Measurements from ENCODE around the gene MED15.

DNA sequence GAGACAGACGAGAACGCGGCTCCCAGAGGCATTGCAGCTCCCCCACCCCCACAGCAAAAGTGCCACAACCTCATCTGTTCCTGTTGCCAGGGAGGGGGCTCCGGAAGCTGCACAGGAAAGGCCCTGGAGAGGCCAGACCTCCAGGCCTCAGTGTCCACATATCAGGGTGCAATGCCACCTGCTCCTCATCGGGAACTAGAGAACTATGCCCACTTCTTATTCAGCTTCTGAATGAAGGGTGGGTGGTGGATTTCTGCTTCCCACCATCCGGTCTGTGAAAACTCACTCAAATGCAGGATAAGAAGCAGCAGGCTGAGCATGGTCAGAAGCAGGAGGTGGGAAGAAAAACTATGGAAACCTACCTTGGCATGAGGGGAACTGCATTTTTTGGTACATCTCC, 105.9 kb downstream of the MED15 start:
- TF ChIP-seq, protein P1, sequence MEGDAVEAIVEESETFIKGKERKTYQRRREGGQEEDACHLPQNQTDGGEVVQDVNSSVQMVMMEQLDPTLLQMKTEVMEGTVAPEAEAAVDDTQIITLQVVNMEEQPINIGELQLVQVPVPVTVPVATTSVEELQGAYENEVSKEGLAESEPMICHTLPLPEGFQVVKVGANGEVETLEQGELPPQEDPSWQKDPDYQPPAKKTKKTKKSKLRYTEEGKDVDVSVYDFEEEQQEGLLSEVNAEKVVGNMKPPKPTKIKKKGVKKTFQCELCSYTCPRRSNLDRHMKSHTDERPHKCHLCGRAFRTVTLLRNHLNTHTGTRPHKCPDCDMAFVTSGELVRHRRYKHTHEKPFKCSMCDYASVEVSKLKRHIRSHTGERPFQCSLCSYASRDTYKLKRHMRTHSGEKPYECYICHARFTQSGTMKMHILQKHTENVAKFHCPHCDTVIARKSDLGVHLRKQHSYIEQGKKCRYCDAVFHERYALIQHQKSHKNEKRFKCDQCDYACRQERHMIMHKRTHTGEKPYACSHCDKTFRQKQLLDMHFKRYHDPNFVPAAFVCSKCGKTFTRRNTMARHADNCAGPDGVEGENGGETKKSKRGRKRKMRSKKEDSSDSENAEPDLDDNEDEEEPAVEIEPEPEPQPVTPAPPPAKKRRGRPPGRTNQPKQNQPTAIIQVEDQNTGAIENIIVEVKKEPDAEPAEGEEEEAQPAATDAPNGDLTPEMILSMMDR (IDR thresholded peaks at IDR 0.05), result no peak
- TF ChIP-seq POLR2A (IDR thresholded peaks at IDR 0.05; ENCODE audit: low read depth), result no peak
- TF ChIP-seq POLR2AphosphoS5 (IDR thresholded peaks at IDR 0.05), result no peak

Data from esophagus muscularis mucosa (tissue), 3 donors.